Activated gamma-delta T cell (primary cell): Measurements from ENCODE around the gene HECTD4.
A peak's percentile ranks its signal among the peaks of the same experiment; 100 is the strongest.
"Not testable (repeated sequence)": the region's sequence is repeated elsewhere in the genome, so short reads cannot be mapped to it uniquely, and the experiment has no call there.

Experiments used
- DNase-seq: peaks from one replicate; lab custom pipeline; 2025; lab: John Stamatoyannopoulos, UW

The HECTD4 gene

DNA sequence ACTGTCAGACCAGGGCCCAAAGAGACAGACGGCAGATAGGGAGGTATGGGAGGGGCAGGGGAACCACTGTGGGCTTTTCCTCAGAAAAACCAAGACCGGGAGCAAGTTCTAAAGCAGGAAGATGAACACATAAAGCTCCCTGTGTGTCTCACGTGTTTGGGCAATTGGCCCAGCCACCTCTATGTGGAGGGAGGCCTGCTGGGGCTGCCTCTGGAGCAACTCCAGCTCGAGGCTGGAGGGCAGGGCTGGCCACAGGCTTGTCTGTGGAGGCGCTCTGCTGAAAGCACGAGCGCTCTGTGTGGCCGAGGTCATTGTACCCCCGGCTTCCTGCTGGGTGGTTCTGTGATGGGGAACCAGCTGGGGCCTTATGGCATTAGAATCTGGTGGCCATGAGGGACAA is 220.5 kb downstream of the HECTD4 start:
- no peak for DNase-seq

DNA sequence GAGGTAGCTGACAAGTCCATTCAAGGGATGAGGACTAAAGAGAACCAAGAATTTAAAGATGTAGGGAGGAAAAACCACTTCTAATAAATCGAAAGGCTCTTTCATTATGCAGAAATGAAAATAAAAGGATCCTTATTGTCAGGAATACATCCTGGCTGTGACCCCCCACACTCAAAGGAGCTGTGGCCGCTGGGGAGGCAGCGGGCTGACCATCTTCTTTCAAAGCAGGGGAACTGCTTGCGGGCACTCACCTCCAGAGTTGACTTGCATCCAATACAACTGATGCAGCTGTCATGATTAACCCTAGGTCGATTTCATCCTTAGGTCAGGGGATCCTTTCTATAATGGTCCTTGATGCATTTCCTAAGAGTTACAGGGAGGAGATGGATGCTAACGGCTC is 221.6 kb downstream of the HECTD4 start:
- no peak for DNase-seq

DNA sequence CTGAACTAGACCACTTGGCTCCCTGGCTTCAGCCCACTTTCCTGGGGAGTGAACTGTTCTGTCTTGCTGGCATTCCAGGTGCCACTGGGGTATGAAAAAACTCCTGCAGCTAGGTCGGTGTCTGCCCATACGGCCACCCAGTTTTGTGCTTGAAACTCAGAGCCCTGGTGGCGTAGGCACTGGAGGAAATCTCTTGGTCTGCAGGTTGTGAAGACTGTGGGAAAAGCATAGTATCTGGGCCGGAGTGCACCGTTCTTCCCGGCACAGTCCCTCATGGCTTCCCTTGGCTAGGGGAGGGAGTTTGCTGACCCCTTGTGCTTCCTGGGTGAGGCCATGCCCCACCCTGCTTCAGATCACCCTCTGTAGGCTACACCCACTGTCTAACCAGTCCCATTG is 223.1 kb downstream of the HECTD4 start:
- no peak for DNase-seq

DNA sequence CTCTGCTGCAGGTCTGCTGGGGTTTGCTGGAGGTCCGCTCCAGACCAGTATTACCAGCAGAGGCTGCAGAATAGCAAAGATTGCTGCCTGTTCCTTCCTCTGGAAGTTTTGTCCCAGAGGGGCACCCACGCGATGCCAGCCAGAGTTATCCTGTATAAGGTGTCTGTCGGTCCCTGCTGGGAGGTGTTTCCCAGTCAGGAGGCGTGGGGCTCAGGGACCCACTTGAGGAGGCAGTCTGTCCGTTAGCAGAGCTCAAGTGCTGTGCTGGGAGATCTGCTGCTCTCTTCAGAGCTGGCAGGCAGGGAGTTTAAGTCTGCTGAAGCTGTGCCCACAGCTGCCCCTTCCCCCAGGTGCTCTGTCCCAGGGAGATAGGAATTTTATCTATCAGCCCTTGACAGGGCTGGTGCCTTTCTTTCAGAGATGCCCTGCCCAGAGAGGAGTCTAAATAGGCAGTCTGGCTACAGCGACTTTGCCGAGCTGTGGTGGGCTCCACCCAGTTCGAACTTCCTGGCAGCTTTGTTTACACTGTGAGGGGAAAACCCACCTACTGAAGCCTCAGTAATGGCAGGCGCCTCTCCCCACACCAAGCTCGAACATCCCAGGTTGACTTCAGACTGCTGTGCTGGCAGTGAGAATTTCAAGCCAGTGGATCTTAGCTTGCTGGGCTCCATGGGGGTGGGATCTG is 223.6 kb downstream of the HECTD4 start:
- not testable (repeated sequence) for DNase-seq

DNA sequence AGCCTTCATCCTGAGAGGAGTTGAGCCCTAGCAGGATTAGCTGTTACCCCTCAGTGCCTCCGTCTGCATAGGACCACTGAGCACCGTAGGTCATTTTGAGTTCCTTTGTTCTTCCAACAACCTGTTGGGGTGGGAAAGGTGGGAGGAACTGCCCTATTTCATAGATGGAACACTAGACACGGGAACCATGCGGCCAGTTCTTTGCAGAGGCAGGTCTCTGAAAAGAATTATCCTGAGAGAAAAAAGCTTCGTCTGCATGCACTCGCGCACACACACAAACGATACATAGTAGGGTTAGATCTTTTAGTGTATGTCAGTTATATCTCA is 228.4 kb downstream of the HECTD4 start:
- no peak for DNase-seq

DNA sequence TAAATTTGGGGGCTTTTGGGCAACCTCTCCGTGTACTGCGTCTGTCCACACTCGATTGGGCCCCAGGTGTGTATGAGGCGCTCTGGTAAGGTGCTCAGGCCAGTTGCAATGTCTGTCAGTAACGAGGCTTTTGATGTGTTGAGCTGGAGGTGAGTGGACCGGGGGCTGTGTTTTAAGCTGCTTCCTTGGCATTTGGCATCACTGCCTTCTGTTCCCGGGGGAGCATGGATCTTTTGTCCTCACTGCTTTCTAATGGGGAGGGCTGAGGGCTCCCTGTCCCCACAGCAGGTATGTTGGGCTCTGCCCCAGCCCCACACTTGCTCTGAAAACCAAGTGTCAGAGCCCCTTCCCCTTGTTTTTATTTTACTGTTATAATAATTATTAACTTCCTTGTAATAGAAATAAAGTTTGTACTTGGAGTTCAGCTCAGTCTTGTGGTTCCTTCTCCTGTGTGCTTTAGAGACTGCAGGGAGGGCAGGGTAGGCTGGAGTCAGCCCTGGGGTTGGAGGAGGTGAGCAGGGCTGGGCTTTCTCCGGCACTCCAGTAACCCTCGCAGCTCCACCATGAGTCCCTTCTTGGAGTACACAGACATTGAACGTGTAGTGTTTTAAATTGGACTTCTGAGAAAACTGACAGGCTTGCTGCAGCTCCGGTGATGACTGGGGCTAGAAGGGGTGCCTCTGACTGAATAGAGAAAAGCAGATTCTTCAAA is 228.9 kb downstream of the HECTD4 start:
- DNase-seq = no peak

DNA sequence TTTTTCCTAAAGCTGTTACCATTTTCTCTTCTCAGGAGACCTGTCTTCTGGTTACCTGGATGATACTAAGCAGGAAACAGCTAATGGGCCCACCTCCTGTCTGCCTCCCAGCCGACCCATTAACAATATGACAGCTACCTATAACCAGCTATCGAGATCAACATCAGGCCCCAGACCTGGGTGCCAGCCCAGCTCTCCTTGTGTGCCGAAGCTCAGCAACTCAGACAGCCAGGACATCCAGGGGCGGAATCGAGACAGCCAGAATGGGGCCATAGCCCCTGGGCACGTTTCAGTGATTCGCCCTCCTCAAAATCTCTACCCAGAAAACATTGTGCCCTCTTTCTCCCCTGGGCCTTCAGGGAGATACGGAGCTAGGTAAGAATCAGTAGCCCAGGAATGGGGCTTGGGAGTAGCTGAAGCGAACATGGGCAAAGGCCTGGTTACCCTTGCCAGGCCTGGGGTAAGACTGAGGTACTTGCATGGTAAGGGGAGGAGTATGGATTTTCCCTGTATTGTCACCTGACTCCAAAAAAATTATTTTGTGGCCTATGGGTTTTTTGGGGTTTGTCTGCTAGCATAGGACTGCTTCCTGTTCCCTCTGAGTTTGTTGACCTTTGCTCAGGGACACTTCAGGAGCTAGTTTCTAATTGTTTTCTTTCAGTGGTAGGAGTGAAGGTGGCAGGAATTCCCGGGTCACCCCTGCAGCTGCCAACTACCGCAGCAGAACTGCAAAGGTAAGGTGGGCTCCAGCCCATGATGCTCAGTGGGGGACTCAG is 230.3 kb downstream of the HECTD4 start:
- DNase-seq = no peak

DNA sequence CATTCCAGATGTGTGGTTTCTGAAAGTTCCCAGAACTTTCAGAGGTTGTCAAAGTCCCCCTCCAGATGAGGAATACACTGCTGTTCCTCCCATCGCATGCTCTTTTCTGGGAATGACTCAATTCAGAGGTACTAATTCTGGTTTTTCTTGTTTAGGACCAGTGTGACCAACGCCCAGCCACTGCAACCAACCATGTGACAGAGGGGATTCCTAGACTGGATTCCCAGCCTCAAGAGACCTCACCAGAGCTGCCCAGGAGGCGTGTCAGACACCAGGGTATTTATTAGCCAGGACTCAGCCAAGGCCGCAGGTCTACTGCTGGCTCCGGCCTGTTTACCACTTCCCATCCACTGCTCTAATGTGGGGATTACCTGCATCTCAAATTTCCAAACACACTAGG is 232.6 kb downstream of the HECTD4 start:
- DNase-seq = no peak

DNA sequence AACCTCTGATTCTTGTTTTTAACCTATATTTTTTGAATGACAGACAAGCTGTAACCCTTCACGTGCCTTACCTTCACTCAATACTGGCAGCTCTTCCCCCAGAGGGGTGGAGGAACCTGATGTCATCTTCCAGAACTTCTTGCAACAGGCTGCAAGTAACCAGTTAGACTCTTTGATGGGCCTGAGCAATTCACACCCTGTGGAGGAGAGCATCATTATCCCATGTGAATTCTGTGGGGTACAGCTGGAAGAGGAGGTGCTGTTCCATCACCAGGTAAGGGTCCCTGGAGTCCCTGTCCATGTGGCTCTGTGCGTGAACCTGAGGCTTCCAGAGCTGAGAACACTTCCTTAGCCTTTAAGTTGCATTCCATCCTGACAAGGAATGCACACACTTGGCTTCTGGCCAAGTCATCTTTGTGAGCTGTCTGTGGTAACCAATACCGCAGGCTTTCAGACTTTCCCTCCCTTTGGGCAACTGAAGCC is 234.2 kb downstream of the HECTD4 start:
- DNase-seq = no peak

DNA sequence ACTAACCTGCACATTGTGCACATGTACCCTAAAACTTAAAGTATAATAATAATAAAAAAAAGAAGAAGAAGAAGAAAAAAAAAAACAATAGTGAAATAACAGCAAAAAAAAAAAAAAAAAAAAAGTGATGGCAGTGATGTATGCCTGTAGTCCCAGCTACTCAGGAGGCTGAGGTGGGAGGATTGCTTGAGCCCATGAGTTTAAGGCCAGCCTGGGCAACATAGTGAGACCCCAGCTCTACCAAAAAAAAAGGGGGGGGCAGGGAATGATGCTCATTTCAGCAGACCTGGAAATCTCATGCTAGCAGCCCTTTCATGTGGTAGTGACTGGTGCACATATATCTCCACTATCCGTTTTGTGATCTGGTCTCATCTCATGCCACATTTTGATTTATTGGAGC is 236.1 kb downstream of the HECTD4 start:
- DNase-seq = no peak

DNA sequence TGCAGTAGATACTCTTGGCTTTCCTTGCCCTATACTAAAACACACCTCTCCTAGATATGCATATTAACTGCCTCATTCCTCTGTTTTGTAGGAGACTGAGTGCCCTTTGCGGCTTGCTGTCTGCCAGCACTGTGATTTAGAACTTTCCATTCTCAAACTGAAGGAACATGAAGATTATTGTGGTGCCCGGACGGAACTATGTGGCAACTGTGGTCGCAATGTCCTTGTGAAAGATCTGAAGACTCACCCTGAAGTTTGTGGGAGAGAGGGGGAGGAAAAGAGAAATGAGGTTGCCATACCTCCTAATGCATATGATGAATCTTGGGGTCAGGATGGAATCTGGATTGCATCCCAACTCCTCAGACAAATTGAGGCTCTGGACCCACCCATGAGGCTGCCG is 241.5 kb downstream of the HECTD4 start:
- no peak for DNase-seq

DNA sequence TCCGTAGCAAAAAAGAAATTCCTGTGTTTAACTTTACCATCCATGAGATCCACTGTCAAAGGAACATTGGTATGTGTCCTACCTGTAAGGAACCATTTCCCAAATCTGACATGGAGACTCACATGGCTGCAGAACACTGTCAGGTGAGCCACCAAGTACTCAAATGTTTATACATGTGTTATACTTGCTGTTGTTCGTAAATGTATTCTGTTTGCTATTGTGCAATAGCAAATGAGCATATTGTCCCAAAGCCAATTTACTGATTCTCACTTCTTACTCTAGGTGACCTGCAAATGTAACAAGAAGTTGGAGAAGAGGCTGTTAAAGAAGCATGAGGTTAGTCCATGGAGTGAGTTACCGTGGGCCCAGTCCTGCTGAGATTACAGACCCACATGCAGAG is 247.5 kb downstream of the HECTD4 start:
- no peak for DNase-seq

DNA sequence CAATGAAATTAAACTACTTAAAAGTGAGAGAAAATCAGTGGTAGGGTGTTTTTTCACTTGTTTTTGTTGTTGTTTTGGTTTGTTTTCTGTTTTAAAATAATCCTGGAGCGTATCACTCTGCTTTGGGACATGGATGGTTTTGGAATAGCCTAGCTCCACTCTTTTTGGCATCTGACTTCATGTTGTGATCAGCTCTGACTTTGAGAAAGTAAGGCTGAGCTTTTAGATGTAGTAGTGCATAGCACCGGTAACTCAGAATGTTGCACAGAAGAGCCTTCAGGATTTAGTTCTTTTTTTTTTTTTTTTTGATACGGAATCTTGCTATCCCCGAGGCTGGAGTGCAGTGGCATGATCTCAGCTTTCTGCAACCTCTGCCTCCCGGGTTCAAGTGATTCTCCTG is 248.8 kb downstream of the HECTD4 start:
- no peak for DNase-seq

DNA sequence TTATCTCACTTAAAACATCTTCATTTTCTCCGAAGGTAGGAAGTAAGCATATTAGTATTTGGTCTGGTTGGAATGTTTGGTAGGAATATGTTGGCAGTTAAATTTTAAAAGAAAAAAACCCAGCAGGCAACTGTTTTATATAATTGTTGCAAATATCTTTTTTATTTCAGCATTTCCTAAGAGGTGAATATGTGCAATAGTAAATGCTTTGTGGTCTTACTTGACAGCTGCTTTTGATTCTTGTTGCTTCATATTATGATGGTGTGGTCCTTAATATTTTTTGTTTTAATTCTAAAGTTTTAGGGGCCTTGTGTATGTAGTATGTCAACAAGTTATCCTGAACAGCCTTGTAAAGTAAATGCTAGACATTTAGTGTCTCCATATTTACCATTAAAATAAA is 250.5 kb downstream of the HECTD4 start:
- DNase-seq = no peak

DNA sequence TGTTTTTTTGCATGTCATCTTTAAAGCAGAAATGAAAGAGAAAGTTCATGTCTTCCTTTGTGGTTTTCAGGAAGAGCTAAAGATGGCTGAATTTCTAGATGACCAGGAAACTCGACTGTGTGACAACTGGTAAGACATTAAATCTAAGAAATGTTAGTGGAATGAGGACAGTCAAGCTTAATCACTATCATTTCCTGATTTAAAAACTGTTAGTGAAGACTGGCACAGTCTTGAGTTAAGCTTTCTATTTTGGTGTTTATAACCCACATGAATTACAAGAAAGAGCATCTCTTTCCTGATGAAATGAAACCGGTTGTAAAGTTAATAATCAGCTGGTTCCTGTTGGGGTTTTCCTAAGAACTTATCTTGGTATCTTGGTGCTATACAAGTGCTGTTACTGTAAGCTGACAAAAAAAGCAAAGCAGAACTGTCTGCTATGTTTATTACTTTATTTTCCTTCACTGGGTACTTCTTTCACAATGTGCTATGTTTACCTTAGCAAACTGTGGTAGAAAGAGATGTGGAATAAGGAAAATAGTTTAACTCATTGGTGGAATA is 251.7 kb downstream of the HECTD4 start:
- no peak for DNase-seq

DNA sequence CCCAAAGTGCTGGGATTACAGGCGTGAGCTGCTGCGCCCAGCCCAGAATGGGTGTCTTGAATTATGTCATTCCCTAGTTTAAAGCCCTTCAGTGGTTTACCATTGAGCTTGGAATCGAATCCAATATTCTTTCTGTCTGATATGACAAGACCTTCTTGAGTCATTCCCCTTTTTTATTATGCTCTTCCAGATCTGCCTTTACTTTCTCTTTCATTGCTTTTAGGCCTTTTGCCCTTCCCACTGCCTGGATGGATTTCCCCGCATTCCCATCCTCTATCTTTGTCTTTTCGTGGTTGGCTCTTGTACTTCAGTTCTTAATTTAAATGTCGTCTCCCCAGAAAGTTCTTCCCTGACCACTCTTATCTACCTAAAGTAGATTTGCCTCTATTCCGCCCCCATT is 255.3 kb downstream of the HECTD4 start:
- DNase-seq = no peak

DNA sequence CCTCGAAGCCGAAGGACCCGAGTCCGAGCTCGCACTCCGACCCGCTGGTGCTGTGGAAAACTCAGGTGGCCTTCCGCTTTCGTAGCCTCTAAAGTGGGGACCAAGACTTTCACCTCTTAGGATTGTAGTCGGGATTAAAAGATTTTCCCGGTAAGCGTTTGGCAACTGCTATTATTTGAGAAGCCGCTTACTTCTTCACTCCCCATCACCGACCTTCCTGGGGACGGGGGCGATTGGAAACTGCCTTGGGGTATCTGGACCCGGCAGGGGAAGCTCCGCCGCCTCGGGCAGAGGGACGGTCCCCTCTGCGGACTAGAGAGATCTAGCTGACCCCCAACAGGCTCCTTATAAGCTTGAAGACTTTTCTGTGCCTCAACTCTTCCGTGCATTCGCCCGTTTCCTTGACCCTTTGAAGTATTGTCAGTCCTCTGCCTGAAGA is 256.2 kb downstream of the HECTD4 start:
- DNase-seq = no peak

DNA sequence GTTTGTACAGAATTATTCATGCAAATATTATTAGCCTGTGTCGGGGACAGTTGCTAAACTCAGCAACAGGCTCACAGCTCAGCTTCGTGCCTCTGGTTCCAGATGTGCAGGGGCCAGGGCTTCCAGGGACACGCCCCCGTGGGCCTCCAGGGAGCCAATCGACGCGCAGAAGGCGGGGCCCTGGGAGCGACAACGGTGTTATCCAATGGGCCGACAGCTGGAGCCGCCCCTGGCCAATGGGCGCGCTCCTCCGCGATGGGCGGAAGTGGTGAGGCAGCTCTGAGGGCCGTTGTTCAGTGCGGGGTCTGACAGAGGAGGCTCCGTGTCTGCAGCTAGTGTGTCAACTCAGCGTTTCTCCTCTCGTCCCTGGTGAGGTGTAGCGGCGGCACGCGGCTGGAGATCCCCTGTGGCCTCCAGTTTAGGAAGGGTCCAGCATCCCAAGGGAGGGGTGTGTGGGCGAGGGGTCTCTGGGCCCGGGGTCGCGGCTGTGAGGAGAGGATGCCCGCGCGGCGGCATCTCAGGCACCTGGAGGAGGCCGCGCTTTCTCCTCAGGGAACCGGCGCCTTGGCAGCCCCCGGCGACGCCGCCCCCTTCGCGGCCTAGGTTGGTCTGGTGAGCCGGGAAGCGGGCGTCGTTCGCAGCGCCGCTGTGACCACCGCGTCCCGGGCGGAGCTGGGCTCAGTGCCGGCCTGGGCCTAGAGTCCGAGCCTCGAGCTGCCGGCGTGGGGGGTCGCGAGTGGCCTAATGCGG is 256.8 kb downstream of the HECTD4 start, which contains the start of gene TRAFD1:
Gene TRAFD1 (plus strand): TSS at position 311 of the 750 bp plus-strand sequence. CDS start 4,963 bp downstream, outside the sequence.
- DNase-seq = peak; percentile 94

DNA sequence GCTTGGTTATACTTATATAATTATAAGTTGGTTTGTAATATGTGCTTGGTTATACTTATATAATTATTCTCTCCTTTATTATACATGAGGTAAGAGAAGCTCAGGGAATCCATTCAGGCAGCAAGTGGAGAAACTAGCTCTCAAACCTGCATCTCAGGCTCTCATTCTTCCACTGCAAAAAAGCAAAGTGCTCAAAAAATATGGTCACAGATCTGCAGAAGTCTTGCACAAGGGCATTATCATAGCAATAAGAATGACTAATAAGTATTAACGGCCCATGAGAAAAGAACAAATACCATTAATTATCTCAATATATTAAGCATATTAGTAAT is 257.3 kb downstream of the HECTD4 start:
- DNase-seq = no peak

DNA sequence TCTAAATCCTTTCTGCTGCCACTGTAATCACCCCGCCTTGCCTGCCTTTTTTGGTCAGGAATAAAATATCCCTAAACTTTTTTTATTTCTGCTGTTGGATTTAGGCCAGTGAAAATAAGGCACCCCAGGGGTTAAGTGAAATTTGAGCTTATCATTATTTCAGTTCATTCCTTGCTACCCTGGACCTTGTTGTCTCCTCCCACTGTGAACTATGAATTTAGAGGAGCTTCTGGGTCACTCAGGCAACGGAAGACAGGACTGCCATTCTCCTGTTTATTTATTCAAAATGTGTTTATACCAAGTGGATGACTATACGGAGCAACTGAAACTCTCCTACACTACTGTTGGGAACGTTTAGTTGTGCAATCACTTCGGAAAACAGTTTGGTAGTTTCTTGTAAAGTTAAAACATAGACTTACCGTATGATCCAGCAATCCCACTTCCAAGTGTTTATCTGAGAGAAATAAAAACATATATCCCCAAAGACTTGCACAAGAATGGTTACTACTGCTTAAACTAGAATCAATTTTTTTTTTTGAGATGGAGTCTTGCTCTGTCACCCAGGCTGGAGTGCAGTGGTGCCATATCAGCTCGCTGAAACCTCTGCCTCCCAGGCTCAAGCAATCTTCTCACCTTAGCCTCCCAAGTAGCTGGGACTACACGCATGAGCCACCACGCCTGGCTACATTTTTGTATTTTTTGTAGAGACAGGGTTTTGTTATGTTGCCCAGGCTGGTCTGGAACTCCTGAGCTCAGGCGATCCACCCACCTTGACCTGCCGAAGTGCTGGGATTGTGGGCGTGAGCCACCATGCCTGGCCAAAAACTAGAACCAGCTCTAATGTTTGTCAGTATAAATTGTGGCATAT is 259.2 kb downstream of the HECTD4 start:
- no peak for DNase-seq
